Measurements from ENCODE around the gene CFAP92. TPM values are rescaled to one million over a fixed set of nuclear protein-coding genes. Genes with fewer than 3 reads are reported as not detected.

Gene CFAP92
- polyA plus RNA-seq, 1 experiment, result 0.10 TPM

DNA sequence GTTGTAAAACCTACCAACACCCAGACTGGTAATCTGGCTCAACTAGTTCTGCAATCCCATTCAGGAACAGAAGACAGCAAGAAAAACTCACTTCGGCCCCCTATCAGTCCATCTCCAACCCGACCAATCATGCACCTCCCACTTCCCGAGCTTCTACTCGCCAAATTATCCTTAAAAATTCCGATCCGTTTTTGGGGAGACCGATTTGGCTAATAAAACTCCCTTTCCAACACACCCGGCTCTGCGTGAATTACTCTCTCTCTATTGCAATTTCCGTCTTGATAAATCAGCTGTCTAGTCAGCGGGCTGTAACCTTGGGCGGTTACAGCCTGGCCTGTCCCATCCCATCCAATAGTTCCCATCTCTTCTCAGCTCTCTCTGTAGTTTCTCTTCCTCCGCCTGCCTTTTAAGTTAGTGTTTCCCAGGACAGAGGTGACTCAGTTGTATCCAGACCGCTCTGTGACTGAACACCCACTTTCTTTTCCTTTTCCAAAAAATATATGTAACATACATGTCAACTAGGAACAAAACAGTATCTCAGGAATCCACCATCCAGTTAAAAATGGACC, 115.2 kb downstream of the CFAP92 start:
- Histone ChIP-seq H3K9me3 (ENCODE audit: control insufficient read depth, insufficient read depth, low read length) (no peaks in the 10 kb centered on the region), H3K4me3 (ENCODE audit: low read depth, low read length) (peak overlapping the region; percentile 87), H3K27me3 (ENCODE audit: control insufficient read depth, insufficient read depth, low read length) (no peaks in the 10 kb centered on the region), H3K27ac (ENCODE audit: low read depth, low read length) (peak overlapping the region; percentile 97)
- ChIA-PET CTCF (interaction anchor here (0.5 to 3.4 kb wide), 6 partner anchors 11 to 261 kb away, joined by 3 to 22 read pairs (median 4); no protein-coding TSS in a partner anchor), POLR2A (interaction anchor here (0.8 to 1.6 kb wide), 4 partner anchors 10 to 228 kb away, joined by 3 to 17 read pairs (median 4); partner anchors contain the start of gene RPN1)
- TF ChIP-seq, protein P1, sequence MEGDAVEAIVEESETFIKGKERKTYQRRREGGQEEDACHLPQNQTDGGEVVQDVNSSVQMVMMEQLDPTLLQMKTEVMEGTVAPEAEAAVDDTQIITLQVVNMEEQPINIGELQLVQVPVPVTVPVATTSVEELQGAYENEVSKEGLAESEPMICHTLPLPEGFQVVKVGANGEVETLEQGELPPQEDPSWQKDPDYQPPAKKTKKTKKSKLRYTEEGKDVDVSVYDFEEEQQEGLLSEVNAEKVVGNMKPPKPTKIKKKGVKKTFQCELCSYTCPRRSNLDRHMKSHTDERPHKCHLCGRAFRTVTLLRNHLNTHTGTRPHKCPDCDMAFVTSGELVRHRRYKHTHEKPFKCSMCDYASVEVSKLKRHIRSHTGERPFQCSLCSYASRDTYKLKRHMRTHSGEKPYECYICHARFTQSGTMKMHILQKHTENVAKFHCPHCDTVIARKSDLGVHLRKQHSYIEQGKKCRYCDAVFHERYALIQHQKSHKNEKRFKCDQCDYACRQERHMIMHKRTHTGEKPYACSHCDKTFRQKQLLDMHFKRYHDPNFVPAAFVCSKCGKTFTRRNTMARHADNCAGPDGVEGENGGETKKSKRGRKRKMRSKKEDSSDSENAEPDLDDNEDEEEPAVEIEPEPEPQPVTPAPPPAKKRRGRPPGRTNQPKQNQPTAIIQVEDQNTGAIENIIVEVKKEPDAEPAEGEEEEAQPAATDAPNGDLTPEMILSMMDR (IDR thresholded peaks at IDR 0.05; ENCODE audit: low read depth, low read length), result no peak
- DNase-seq (ENCODE audit: low read depth, low spot score), result no peak

DNA sequence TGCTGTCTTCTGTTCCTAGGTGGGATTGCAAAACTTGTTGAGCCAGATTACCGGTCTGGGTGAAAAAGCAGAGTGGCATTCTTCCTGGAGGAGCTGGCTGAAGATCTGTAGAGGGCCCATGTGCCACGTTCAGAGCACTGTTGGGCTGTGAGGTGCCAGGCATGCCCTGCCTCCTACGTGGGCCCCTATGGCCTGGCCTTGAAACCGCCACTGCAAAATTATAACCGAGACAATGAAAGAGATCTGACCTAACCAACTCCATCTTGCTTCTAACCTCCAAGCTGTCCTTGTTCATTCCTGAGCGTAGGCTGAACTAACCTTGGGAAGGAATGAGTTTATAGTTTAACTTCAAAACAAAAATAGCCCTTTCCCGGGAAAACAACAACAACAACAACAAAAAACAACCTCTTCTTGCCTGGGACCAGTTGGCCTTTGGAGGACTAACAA, 115.8 kb downstream of the CFAP92 start:
- CTCF ChIA-PET, result interaction anchor here (0.5 to 3.4 kb wide), 6 partner anchors 10 to 260 kb away, joined by 3 to 22 read pairs (median 3); no protein-coding TSS in a partner anchor
- DNase-seq (ENCODE audit: low read depth, low spot score), result no peak
- Histone ChIP-seq H3K4me3 (ENCODE audit: low read depth, low read length) (peak overlapping the region; percentile 87), H3K9me3 (ENCODE audit: control insufficient read depth, insufficient read depth, low read length) (no peaks in the 10 kb centered on the region), H3K27ac (ENCODE audit: low read depth, low read length) (peak overlapping the region; percentile 97), H3K27me3 (ENCODE audit: control insufficient read depth, insufficient read depth, low read length) (peaks cover 3% of the 10 kb centered on the region)
- POLR2A ChIA-PET, result interaction anchor here (1.2 to 1.6 kb wide), 2 partner anchors 197 to 227 kb away, joined by 4 to 17 read pairs; partner anchors contain the start of gene RPN1
- TF ChIP-seq, protein P1 (IDR thresholded peaks at IDR 0.05; ENCODE audit: low read depth, low read length), result no peak

DNA sequence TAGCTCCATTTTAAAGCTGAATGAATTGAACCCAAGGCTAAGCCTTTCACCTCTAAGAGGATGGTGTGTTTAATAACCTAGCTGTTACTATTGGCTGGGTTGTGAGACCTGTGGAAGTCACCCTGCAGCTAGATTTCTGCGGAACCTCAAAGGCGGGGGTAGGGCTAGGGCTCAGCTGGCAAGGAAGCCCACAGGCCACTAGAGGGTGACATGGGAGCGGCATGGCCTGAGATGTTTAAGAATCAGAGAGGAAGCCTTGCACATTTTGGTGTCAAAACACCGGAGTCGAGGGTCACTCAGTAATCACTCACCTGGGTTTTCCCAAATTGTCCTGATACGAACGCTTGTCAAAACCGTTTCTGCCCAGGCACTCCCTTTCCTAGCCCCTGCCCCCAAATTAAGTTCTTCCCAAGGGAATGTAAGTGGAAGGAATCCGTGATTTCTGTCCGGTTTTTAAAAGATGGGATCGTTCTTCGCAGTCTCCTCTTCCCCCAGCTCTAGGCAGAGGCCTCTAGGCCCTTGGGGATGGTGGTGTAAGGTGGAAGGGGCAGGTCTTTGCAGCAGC, 118.2 kb downstream of the CFAP92 start:
- TF ChIP-seq, protein P1 (IDR thresholded peaks at IDR 0.05; ENCODE audit: low read depth, low read length), result peak; percentile 51
- POLR2A ChIA-PET, result no interaction called here
- Histone ChIP-seq H3K4me3 (ENCODE audit: low read depth, low read length) (no peak overlapping the region), H3K27me3 (ENCODE audit: control insufficient read depth, insufficient read depth, low read length) (peaks cover 5% of the 10 kb centered on the region), H3K27ac (ENCODE audit: low read depth, low read length) (no peak overlapping the region), H3K9me3 (ENCODE audit: control insufficient read depth, insufficient read depth, low read length) (no peaks in the 10 kb centered on the region)
- no peak for DNase-seq (ENCODE audit: low read depth, low spot score)
- CTCF ChIA-PET, result interaction anchor here (0.5 to 2.0 kb wide), 6 partner anchors 13 to 370 kb away, joined by 3 to 7 read pairs (median 4); no protein-coding TSS in a partner anchor

DNA sequence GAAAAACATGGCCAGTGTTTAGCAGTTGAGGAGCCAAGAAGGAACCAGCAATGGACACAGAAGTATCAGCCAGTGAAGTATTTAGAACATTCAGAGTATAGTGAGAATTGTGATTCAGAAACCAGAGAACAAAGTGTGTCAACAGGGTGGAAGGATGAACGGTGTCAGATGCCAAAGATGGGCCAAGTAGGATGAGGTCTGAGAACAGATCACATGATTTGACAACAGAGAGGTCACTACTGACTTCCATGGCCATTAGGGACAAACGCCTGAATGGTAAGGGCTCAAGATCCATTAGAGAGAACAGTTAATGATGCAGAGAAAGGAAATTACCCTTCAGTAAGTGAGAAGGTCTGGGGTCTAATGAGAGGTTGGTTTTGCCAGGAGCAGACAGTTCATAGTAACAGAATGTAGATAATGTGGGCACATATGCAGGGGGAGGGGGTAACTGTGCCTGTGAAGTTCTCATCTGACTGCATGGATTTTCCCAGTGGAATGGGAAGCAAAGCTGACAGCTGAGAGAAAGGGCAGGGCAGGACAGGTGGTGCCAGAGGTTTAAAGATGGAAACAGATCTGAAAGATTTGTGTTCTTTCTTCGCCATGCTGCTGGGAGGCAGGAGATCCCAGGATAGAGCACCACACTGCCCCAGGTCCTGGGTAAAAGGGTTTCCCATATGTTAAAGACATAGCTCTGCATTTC, 119.2 kb downstream of the CFAP92 start:
- DNase-seq (ENCODE audit: low read depth, low spot score), result no peak
- H3K9me3 ChIP-seq (ENCODE audit: control insufficient read depth, insufficient read depth, low read length), result no peaks in the 10 kb centered on the region
- no peak overlapping the region for H3K27ac ChIP-seq (ENCODE audit: low read depth, low read length)
- ChIA-PET POLR2A (no interaction called here), CTCF (interaction anchor here (0.7 to 2.0 kb wide), 4 partner anchors 14 to 371 kb away, joined by 3 to 7 read pairs (median 4); no protein-coding TSS in a partner anchor)
- TF ChIP-seq, protein P1 (IDR thresholded peaks at IDR 0.05; ENCODE audit: low read depth, low read length), result no peak
- H3K27me3 ChIP-seq (ENCODE audit: control insufficient read depth, insufficient read depth, low read length), result peaks cover 5% of the 10 kb centered on the region
- H3K4me3 ChIP-seq (ENCODE audit: low read depth, low read length), result no peak overlapping the region

Data from AG04450 (cell line).